DMS153 (cell line): Measurements from ENCODE around the gene MEIS3.

Experiments
- DNase-seq: peaks from one replicate; lab custom pipeline; 2025; lab: John Stamatoyannopoulos, UW

The MEIS3 gene

GRCh38 chr19:47358936-47359335, 60.4 kb downstream of the MEIS3 start:
- DNase-seq, result no peak

DNA sequence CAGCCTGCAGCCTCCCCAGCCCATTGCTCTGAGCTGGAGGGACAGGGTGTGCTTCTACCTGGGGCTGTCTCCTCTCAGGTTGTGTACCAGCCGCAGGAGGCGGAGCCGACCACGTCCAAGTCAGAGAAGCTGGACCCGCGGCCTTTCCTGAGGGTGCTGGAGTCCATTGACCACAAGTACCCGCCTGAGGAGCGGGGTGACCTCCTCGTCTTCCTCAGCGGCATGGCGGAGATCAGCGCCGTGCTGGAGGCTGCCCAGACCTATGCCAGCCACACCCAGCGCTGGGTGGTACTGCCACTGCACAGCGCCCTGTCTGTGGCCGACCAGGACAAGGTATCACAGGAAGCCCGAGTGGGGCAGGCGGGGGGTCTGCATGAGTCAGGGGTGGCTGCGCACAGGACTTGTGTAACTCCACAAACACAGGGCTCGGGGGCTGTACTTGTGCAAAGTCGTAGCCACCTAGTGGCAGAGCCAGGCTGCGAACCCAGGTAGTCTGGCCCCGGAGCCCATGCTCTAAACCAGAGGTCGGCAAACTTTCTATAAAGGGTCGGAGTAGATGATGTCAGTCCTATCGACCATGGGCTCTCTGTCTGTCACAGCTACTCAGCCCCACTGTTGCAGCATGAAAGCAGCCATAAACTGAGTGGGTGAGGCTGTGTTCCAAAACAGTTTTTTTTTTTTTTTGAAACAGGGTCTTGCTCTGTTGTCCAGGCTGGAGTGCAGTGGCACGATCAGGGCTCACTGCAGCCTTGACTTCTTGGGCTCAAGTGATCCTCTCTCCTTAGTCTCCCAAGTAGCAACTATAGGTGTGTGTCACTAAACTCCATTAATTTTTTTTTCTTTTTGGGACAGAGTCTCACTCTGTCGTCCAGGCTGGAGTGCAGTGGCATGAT, 61.3 kb downstream of the MEIS3 start:
- DNase-seq, result no peak

- no peak for DNase-seq
Observed at GRCh38 chr19:47356900-47357299, 62.4 kb downstream of the MEIS3 start.

DNA sequence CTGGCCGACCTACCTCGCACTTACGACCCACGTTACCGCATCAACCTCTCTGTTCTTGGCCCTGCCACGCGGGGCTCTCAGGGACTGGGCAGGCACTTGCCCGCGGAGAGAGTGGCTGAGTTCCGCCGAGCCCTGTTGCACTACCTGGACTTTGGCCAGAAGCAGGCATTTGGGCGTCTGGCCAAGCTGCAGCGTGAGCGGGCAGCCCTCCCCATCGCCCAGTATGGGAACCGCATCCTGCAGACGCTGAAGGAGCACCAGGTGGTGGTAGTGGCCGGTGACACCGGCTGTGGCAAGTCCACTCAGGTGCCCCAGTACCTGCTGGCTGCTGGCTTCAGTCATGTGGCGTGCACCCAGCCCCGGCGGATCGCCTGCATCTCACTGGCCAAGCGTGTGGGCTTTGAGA, 66.0 kb downstream of the MEIS3 start:
- no peak for DNase-seq
